Fibroblast of villous mesenchyme (primary cell): ENCODE measurements around the gene GPC6. TPM values are rescaled to one million over a fixed set of nuclear protein-coding genes. Genes with fewer than 3 reads are reported as not detected.
"Not testable (repeated sequence)": the region's sequence is repeated elsewhere in the genome, so short reads cannot be mapped to it uniquely, and the experiment has no call there.

Source experiments
- DNase-seq: peaks from one replicate; pipeline ENCODE4 v3.0.0-alpha.2; 2010; ENCODE audit warnings: low read depth
- H3K4me3 ChIP-seq: 2 replicates; pipeline ENCODE4 v1.5.1; 2011; ENCODE audit warnings: low read depth, mild to moderate bottlenecking, low read length
- total RNA-seq: library from RNA; depleted of rRNA; stranded (reverse); fragments of >200 nt; gene quantifications from 2 replicates; pipeline ENCODE4 v1.2.3, GENCODE V29; 2012
- TF ChIP-seq, protein P1 (sequence below): IDR thresholded peaks from 2 replicates; pipeline ENCODE4 v1.5.1; 2012; ENCODE audit warnings: low read depth, mild to moderate bottlenecking, low read length; ENCODE audit not compliant: insufficient read depth

Gene GPC6
- total RNA-seq, 1 donor: 6.0 TPM

DNA sequence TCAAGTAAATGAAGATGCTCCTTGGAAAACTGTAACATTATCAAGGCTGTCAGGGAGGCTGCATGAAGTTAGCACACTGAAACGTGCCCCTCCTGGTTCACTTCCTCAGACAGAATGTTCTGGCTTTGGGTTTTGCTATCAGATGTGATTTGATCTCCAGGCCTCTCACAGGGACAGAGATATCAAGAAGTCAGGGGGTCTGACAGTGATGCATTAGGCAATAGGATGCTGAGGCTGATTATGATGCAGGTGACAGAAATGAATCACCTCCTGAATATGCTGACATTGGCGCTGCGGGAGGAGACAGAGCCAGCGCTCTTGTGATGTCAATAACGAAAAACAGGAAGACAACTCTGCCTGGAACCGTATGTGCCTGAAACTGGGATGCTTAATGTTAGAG lies 974.4 kb downstream of the GPC6 start:
- TF ChIP-seq, protein P1, sequence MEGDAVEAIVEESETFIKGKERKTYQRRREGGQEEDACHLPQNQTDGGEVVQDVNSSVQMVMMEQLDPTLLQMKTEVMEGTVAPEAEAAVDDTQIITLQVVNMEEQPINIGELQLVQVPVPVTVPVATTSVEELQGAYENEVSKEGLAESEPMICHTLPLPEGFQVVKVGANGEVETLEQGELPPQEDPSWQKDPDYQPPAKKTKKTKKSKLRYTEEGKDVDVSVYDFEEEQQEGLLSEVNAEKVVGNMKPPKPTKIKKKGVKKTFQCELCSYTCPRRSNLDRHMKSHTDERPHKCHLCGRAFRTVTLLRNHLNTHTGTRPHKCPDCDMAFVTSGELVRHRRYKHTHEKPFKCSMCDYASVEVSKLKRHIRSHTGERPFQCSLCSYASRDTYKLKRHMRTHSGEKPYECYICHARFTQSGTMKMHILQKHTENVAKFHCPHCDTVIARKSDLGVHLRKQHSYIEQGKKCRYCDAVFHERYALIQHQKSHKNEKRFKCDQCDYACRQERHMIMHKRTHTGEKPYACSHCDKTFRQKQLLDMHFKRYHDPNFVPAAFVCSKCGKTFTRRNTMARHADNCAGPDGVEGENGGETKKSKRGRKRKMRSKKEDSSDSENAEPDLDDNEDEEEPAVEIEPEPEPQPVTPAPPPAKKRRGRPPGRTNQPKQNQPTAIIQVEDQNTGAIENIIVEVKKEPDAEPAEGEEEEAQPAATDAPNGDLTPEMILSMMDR: no peak
- no peak for DNase-seq
- H3K4me3 ChIP-seq: no peak overlapping the region

DNA sequence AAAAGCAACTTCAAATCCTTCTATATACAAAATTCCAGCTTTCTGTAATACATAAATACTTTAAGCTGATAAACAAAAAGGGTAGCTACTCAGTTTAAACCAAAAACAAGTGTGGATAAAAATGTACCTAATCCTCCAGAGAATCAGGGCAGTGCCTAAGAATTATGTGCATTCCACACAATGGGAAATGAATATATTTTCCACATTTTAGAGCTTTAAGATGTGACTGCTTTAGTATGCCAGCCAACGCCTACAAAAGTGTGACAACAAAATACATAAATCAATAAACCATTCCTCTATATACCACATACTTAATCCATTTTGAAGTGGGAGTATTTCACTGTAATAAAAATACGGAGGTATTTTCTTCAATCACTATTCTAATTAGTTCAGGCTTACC lies 977.6 kb downstream of the GPC6 start:
- TF ChIP-seq, protein P1: no peak
- no peak overlapping the region for H3K4me3 ChIP-seq
- no peak for DNase-seq

DNA sequence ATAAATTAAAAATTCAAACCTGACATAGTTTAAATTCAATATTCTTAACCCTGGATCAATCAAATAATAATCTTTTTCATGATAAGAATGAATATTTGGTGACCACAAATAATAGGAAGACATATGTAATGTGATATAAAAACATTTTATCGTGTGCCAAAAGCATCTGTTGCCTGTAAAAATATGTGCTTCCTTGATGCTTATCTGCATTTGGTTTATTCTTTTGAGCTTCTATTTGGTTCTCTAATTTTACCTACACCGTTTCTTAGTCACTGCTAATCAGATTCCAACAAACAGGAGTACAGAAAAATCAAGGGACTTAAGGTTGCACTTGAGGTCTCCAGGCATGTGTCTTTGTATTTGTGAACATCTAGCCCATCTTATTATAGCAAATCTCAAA lies 978.3 kb downstream of the GPC6 start:
- TF ChIP-seq, protein P1: no peak
- no peak for DNase-seq

DNA sequence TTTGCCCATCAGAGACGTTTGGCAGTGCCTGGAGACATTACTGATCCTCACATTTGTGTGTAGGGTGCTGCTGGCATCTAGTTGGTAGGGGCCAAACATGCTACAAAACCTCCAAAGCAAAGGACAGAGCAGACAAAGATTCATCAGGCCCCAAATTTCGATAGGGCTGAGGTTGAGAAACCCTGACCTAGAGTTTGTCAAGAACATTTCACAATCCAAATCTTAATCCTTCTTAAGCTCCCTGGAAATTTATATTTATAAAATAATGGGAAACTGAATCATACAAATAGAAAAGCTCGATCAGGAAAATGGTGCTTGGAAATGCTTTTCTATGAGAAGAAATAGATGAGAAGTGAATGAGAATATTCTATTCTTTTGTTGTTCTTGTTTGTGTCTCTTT lies 979.3 kb downstream of the GPC6 start:
- TF ChIP-seq, protein P1: no peak
- no peak overlapping the region for H3K4me3 ChIP-seq
- peak; percentile 42 for DNase-seq

More for the DNA sequence above, 978.3 kb downstream of the GPC6 start:
- H3K4me3 ChIP-seq: no peak overlapping the region

DNA sequence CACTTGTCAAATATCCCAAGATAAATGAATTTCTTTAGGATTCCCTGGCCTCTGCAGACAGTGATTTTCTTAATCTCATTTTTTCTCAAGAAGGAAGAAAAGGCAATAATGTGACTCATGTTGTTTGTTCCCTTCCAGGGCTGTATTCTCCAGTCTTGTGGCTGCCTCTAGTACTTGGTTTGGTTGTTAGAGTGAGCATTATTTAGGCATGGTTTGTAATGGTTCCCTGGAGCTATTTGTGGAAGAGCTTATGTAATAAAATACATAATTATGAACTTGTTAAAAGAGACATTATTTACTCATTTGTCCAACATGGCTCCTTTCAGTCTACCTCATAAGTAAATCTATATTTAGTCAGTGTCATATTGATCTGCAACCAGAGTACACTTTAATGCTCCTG lies 982.5 kb downstream of the GPC6 start:
- TF ChIP-seq, protein P1: no peak
- no peak overlapping the region for H3K4me3 ChIP-seq
- DNase-seq: peak; percentile 26

DNA sequence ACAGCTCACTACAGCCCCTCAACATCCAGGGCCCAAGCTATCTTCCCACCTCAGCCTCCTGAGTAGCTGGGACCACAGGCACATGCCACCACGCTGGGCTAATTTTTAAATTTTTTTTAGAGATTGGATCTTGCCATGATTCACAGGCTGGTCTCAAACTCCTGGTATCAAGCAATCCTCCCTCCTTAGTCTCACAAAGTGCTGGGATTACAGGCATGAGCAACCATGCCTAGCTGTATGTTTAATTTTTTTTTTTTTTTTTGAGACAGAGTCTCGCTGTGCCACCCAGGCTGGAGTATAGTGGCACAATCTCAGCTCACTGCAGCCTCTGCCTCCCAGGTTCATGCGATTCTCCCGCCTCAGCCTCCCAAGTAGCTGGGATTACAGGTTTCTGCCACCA lies 983.3 kb downstream of the GPC6 start:
- H3K4me3 ChIP-seq, DNase-seq: not testable (repeated sequence)

DNA sequence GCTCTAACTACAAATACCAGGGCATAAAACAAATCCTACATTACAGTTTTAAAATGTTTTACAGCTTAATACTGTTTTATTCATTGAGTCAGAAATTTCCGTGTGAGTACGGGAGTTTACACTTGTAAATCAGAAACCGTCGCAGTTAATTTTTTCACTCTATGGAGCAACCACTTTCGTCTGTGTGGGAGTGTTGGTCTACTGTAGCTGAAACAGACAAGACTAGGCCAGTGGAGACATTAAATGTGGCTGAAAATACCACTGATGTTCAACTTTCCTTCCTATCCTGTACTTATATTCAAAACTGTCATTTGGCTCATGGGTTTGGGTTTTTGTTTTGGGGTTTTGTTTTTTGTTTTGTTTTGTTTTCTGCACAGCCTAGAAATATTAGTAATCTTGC lies 984.2 kb downstream of the GPC6 start:
- H3K4me3 ChIP-seq: no peak overlapping the region
- peak; percentile 73 for DNase-seq
- TF ChIP-seq, protein P1: no peak

DNA sequence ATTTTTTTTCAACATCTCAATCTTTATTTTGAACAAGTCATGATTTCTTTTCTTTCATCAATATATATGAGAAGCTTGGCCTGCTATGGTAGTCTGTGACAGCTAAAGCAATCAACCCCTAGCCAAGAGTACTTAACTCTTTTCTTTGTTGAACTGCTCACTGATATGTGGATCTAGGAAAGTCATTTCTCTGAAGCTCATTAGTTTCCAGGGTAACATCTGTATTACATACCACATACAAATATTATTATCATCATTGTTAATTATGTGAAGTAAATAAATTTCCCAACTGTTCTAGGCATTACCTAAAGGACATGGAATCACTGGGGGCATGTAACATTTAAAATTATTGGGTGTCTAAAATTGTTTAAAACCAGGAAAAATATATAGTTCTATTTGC lies 985.6 kb downstream of the GPC6 start:
- no peak overlapping the region for H3K4me3 ChIP-seq
- TF ChIP-seq, protein P1: no peak
- no peak for DNase-seq
